ENCODE measurements around the gene BPHL.
"Not testable (repeated sequence)": the region's sequence is repeated elsewhere in the genome, so short reads cannot be mapped to it uniquely, and the experiment has no call there.

The BPHL gene

GRCh38 chr6:3122823-3123182 lies 4.3 kb downstream of the BPHL start:
- no peak for DNase-seq (ENCODE audit: low spot score)

GRCh38 chr6:3124667-3125066 lies 6.2 kb downstream of the BPHL start:
- DNase-seq (ENCODE audit: low spot score) = peak; percentile 27

GRCh38 chr6:3125815-3126214 lies 7.3 kb downstream of the BPHL start:
- DNase-seq (ENCODE audit: low spot score) = no peak

GRCh38 chr6:3128356-3129108 lies 10.0 kb downstream of the BPHL start:
- no peak for DNase-seq (ENCODE audit: low spot score)

GRCh38 chr6:3131695-3132094 lies 13.2 kb downstream of the BPHL start:
- no peak for DNase-seq (ENCODE audit: low spot score)

- DNase-seq (ENCODE audit: low spot score) = no peak
Observed at GRCh38 chr6:3133515-3133914, 15.0 kb downstream of the BPHL start.

GRCh38 chr6:3135668-3136291 lies 17.3 kb downstream of the BPHL start:
- no peak for DNase-seq (ENCODE audit: low spot score)

GRCh38 chr6:3136292-3137011 lies 17.9 kb downstream of the BPHL start:
- no peak for DNase-seq (ENCODE audit: low spot score)

- DNase-seq (ENCODE audit: low spot score) = no peak
Observed at GRCh38 chr6:3137057-3137777, 18.7 kb downstream of the BPHL start.

- not testable (repeated sequence) for DNase-seq (ENCODE audit: low spot score)
Observed at GRCh38 chr6:3137873-3138272, 19.4 kb downstream of the BPHL start.

- DNase-seq (ENCODE audit: low spot score) = no peak
Observed at GRCh38 chr6:3138341-3138740, 19.8 kb downstream of the BPHL start.

- peak; percentile 75 for DNase-seq (ENCODE audit: low spot score)
Observed at GRCh38 chr6:3139090-3139903, 20.8 kb downstream of the BPHL start.

- no peak for DNase-seq (ENCODE audit: low spot score)
Observed at GRCh38 chr6:3140201-3140600, 21.7 kb downstream of the BPHL start.

- DNase-seq (ENCODE audit: low spot score) = no peak
Observed at GRCh38 chr6:3142536-3142935, 24.0 kb downstream of the BPHL start.

GRCh38 chr6:3143158-3143557 lies 24.6 kb downstream of the BPHL start:
- DNase-seq (ENCODE audit: low spot score) = no peak

GRCh38 chr6:3144571-3144970 lies 26.1 kb downstream of the BPHL start:
- no peak for DNase-seq (ENCODE audit: low spot score)

- DNase-seq (ENCODE audit: low spot score) = no peak
Observed at GRCh38 chr6:3147914-3148757, 29.6 kb downstream of the BPHL start.

- DNase-seq (ENCODE audit: low spot score) = no peak
Observed at GRCh38 chr6:3151691-3152090, 33.2 kb downstream of the BPHL start.

- DNase-seq (ENCODE audit: low spot score) = no peak
Observed at GRCh38 chr6:3152689-3153088, 34.2 kb downstream of the BPHL start.

GRCh38 chr6:3155416-3155815 lies 36.9 kb downstream of the BPHL start:
- DNase-seq (ENCODE audit: low spot score) = not testable (repeated sequence)

Data from germinal center (tissue), 1 donor.